Pancreas (tissue), 10 donors: Measurements from ENCODE around the gene PAQR5. TPM values are rescaled to one million over a fixed set of nuclear protein-coding genes. Genes with fewer than 3 reads are reported as not detected.

Experiments
- ATAC-seq, 4 donors: fragments of 200-7000 bp; cut with Tn5 transposase; one replicate each; pipeline versions ENCODE4 v1.8.0 to v1.9.1; 2020; ENCODE audit warnings: mild to moderate bottlenecking in 4 of 4, moderate library complexity in 4 of 4
- DNase-seq, 6 donors: peaks; one replicate each; pipeline ENCODE4 v3.0.0-alpha.2; 2020
- FAIRE-seq: peaks from 2 replicates; lab custom pipeline; 2012; peaks lifted over from hg19 to GRCh38; lab: Jason Lieb, UNC
- H3K27ac ChIP-seq, 4 donors: fragments of 200-600 bp; sonication (generic); 1 replicate in 3 of 4; 2 replicates in 1 of 4; pipeline versions ENCODE4 v1.5.0 to v1.8.0; 2020
- H3K27me3 ChIP-seq, 4 donors: fragments of 200-600 bp; one replicate each; pipeline ENCODE4 v1.8.0; 2021
- H3K36me3 ChIP-seq, 3 donors: fragments of 200-600 bp; sonication (generic) in 1 of 3; one replicate each; pipeline versions ENCODE4 v1.5.0 to v1.8.0; 2020 to 2021
- H3K4me1 ChIP-seq, 3 donors: fragments of 200-600 bp; one replicate each; pipeline ENCODE4 v1.8.0; 2021
- H3K4me3 ChIP-seq, 4 donors: fragments of 200-600 bp; sonication (generic) in 2 of 4; one replicate each; pipeline versions ENCODE4 v1.5.0 to v1.8.0; 2020 to 2021
- H3K9me3 ChIP-seq, 4 donors: fragments of 200-600 bp; one replicate each; pipeline ENCODE4 v1.8.0; 2021
- WGBS, 2 donors: extraction: QIAGEN DNeasy Blood & Tissue Kit; methylation state at CpG; one replicate each; pipeline ENCODE4 v1.1.7; 2013; 5-methylcytosine and 5-hydroxymethylcytosine counted together
- intact Hi-C, 3 donors: fragments of 100-400 bp; cut with DNase I; formaldehyde crosslinking; loops; one replicate each; pipeline versions ENCODE4 v1.11.1 to v1.14.2; 2022
- polyA plus RNA-seq, 2 donors: library from polyadenylated mRNA; stranded (reverse); fragments of 200-250 nt; gene quantifications; one replicate each; pipeline ENCODE4 v1.2.3, GENCODE V29; 2013
- total RNA-seq, 6 donors: library from RNA; stranded (reverse); fragmentation: NEBNext Ultra II Directional in 4 of 6; extraction: Animal tissue kit (Norgen Biotek cat#: 25700) in 4 of 6; gene quantifications; one replicate each; pipeline versions ENCODE4 v1.2.1 to v1.2.4, GENCODE V29; 2021 to 2023
- TF ChIP-seq, protein P1 (sequence below), 4 donors: fragments of 200-600 bp; sonication (generic) in 3 of 4; IDR thresholded peaks; one replicate each; pipeline versions ENCODE4 v1.5.0 to v1.8.0; 2021; ENCODE audit warnings: antibody characterized with exemption in 4 of 4
- donor health status: healthy with polysubstance abuse.
- donor health status: DM: no; HTN: no; CAD: no; lungs with moderate emphysema.
- donor health status: DM: no; HTN: no; CAD: no.
- donor health status: control.
- donor health status: control.
- donor health status: Bipolar disorder and iron deficiency.
- donor health status: DM: yes; HTN: yes; CAD: no.
- donor health status: DM: no; HTN: no; CAD: no.
- donor health status: DM: no; HTN: no; CAD: no.
- donor health status: DM: yes; HTN: yes; CAD: no.

Gene PAQR5
- total and polyA plus RNA-seq, 8 donors = 5.2 to 9.4 (median 6.2) TPM

DNA sequence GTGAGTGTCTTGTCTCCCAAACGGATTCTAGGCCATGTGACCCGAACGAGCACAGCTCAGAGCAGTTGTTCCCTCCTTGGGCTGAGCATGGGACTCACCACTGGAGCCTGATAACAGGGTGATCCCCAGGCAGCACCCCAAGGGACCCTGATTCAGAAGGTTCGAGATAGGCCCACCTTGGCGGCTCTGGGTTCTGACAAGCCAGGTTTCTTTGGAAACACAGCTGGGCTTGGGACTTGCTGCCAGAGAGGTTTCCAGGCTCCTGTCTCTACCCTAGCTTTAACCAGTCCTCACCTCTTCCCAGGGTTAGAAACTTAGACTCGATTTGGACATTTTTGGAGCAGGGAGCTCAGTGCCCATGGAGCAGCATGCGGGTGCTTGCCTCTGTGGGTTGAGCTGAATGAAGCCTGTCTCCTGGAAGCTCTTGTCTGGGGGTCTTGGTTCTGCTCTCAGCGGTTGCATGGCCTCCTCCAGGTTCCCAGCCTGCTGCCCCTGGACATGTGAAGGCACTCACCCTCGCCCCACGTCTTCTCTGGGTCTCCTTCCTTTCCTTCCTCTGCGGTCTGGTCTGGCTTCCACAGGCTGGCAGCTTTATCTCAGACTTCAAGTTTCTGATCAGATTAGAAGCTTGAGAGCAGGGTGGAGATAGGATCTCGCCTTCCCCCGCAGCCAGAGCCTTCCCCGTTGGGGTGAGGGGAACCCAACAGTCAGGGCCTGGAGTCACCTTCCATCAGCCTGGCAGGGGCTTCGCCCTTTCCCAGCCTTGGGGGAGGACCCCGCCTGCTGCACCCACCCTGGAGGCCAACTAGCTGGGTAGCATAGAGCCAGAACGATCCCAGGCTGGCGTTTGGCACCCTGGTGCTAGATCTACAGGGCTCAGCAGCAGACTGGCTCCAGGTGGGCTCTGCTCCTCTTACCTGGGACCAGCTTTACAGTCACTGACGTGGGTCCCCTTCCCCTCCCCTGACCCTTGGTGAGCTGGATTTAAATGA lies 21.0 kb downstream of the PAQR5 start:
- ATAC-seq (no peak), FAIRE-seq (no peak), DNase-seq (no peak)
- 63 to 72% methylated on average over 19 of the region's 19 CpGs for WGBS, 2 donors
- no peaks in the 10 kb centered on the region for H3K4me1 ChIP-seq
- H3K27me3 ChIP-seq = no peaks in the 10 kb centered on the region
- H3K9me3 ChIP-seq = no peaks in the 10 kb centered on the region
- H3K4me3 ChIP-seq = no peak overlapping the region
- intact Hi-C loops = no loop called here
- peak overlapping the region in 1 of 4 donors; percentile 28 for H3K27ac ChIP-seq
- H3K36me3 ChIP-seq = no peaks in the 10 kb centered on the region
- TF ChIP-seq, protein P1, sequence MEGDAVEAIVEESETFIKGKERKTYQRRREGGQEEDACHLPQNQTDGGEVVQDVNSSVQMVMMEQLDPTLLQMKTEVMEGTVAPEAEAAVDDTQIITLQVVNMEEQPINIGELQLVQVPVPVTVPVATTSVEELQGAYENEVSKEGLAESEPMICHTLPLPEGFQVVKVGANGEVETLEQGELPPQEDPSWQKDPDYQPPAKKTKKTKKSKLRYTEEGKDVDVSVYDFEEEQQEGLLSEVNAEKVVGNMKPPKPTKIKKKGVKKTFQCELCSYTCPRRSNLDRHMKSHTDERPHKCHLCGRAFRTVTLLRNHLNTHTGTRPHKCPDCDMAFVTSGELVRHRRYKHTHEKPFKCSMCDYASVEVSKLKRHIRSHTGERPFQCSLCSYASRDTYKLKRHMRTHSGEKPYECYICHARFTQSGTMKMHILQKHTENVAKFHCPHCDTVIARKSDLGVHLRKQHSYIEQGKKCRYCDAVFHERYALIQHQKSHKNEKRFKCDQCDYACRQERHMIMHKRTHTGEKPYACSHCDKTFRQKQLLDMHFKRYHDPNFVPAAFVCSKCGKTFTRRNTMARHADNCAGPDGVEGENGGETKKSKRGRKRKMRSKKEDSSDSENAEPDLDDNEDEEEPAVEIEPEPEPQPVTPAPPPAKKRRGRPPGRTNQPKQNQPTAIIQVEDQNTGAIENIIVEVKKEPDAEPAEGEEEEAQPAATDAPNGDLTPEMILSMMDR (IDR thresholded peaks at IDR 0.05) = no peak

GRCh38 chr15:69320977-69321554 lies 22.4 kb downstream of the PAQR5 start:
- Histone ChIP-seq H3K4me1 (no peaks in the 10 kb centered on the region), H3K36me3 (no peaks in the 10 kb centered on the region), H3K9me3 (no peaks in the 10 kb centered on the region), H3K27me3 (no peaks in the 10 kb centered on the region), H3K4me3 (no peak overlapping the region), H3K27ac (no peak overlapping the region)
- FAIRE-seq = no peak
- intact Hi-C loops = no loop called here
- TF ChIP-seq, protein P1 (IDR thresholded peaks at IDR 0.05) = no peak
- no peak for ATAC-seq
- no peak for DNase-seq
- WGBS, 2 donors = 41 to 46% methylated on average over 7 of the region's 7 CpGs

GRCh38 chr15:69323893-69324430 lies 25.2 kb downstream of the PAQR5 start:
- no peaks in the 10 kb centered on the region for H3K9me3 ChIP-seq
- no peak overlapping the region for H3K4me3 ChIP-seq
- ATAC-seq = peak in 1 of 4 donors; percentile 41
- 47 to 51% methylated on average over 5 of the region's 5 CpGs for WGBS, 2 donors
- no peak for DNase-seq
- TF ChIP-seq, protein P1 (IDR thresholded peaks at IDR 0.05) = no peak
- H3K27ac ChIP-seq = no peak overlapping the region
- no peaks in the 10 kb centered on the region for H3K4me1 ChIP-seq
- no peaks in the 10 kb centered on the region for H3K27me3 ChIP-seq
- no peaks in the 10 kb centered on the region for H3K36me3 ChIP-seq
- intact Hi-C loops = no loop called here
- no peak for FAIRE-seq

DNA sequence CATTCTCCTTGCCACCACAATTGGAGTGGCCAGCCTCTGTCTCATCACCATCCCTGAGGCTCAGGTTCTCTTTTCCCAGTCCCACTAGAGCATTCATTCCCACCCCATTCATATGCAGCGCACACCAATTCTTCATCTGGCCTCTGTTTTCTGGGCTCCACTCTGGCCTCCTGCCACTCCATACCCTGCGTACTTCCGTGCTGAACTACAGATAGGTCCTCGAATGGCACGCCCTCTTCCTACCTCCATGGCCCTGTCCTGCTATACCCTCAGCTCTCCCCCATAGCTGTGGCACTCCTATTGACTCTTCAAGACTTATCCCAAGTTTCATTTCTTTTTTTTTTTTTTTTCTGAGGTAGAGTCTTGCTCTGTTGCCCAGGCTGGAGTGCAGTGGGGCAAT lies 25.9 kb downstream of the PAQR5 start:
- TF ChIP-seq, protein P1 (IDR thresholded peaks at IDR 0.05) = no peak
- WGBS, 2 donors = 90 to 96% methylated on average over 5 of the region's 5 CpGs
- DNase-seq (no peak), ATAC-seq (no peak), FAIRE-seq (no peak)
- no peak overlapping the region for H3K4me3 ChIP-seq
- H3K9me3 ChIP-seq = no peaks in the 10 kb centered on the region
- intact Hi-C loops = no loop called here
- no peaks in the 10 kb centered on the region for H3K27me3 ChIP-seq
- no peaks in the 10 kb centered on the region for H3K36me3 ChIP-seq
- no peaks in the 10 kb centered on the region for H3K4me1 ChIP-seq
- no peak overlapping the region for H3K27ac ChIP-seq
